Neural cell (in vitro differentiated cells): ENCODE measurements around the gene ADISSP. TPM values are rescaled to one million over a fixed set of nuclear protein-coding genes. Genes with fewer than 3 reads are reported as not detected.
A peak's percentile ranks its signal among the peaks of the same experiment; 100 is the strongest.

ENCODE experiments used
- H2AFZ ChIP-seq: fragments of 200-600, 300-800 bp; sonication (generic), shearing (Covaris generic); 2 replicates; pipeline ENCODE4 v1.6.0; 2014; ENCODE audit warnings: low read depth, mild to moderate bottlenecking, antibody characterized with exemption, low read length, moderate library complexity
- H3F3A ChIP-seq: fragments of 200-600 bp; shearing (Covaris generic); 2 replicates; pipeline ENCODE4 v1.6.1; 2016; ENCODE audit warnings: mild to moderate bottlenecking, moderate library complexity, mixed read lengths, antibody characterized with exemption, low read length; ENCODE audit not compliant: insufficient read depth, poor library complexity, severe bottlenecking
- H3K27ac ChIP-seq: fragments of 200-600, 300-800 bp; sonication (generic), shearing (Covaris generic); 2 replicates; pipeline ENCODE4 v1.5.1; 2014; ENCODE audit warnings: mild to moderate bottlenecking, low read length, moderate library complexity
- H3K27me3 ChIP-seq: fragments of 300-800, 200-600 bp; sonication (generic), shearing (Covaris generic); 2 replicates; pipeline ENCODE4 v1.6.0; 2014; ENCODE audit warnings: mild to moderate bottlenecking, low read depth, low read length, moderate library complexity; ENCODE audit not compliant: insufficient read depth
- H3K36me3 ChIP-seq: fragments of 300-800, 200-600 bp; sonication (generic), shearing (Covaris generic); 2 replicates; pipeline ENCODE4 v1.5.1; 2014; ENCODE audit warnings: mild to moderate bottlenecking, antibody characterized with exemption, low read length, moderate library complexity; ENCODE audit not compliant: insufficient read depth
- H3K4me2 ChIP-seq: fragments of 300-800, 200-600 bp; sonication (generic), shearing (Covaris generic); 2 replicates; pipeline ENCODE4 v1.6.0; 2014; ENCODE audit warnings: mild to moderate bottlenecking, low read length
- H3K4me3 ChIP-seq: fragments of 300-800, 200-600 bp; sonication (generic), shearing (Covaris generic); 2 replicates; pipeline ENCODE4 v1.5.1; 2014; ENCODE audit warnings: mild to moderate bottlenecking, low read length, moderate library complexity
- H3K79me2 ChIP-seq: fragments of 200-600 bp; shearing (Covaris generic); replicated peaks from 2 replicates; pipeline ENCODE4 v1.6.0; 2014; ENCODE audit warnings: mild to moderate bottlenecking, low read length, moderate library complexity; ENCODE audit not compliant: insufficient read depth
- H3K9ac ChIP-seq: fragments of 300-800, 200-600 bp; sonication (generic), shearing (Covaris generic); 2 replicates; pipeline ENCODE4 v1.6.1; 2016; ENCODE audit warnings: mild to moderate bottlenecking, low read length, mixed read lengths
- H3K9me2 ChIP-seq: fragments of 200-600 bp; shearing (Covaris generic); 2 replicates; pipeline ENCODE4 v1.6.1; 2016; ENCODE audit warnings: mild to moderate bottlenecking, low read length, mixed read lengths; ENCODE audit not compliant: insufficient read depth
- H3K9me3 ChIP-seq: fragments of 200-600, 300-800 bp; sonication (generic), shearing (Covaris generic); 2 replicates; pipeline ENCODE4 v1.6.1; 2016; ENCODE audit warnings: mild to moderate bottlenecking, mixed run types, low read length, moderate library complexity, mixed read lengths
- H4K20me1 ChIP-seq: fragments of 200-600 bp; shearing (Covaris generic); 2 replicates; pipeline ENCODE4 v1.6.1; 2016; ENCODE audit warnings: mild to moderate bottlenecking, mixed run types; ENCODE audit not compliant: insufficient read depth
- EP300 ChIP-seq: fragments of 450-650 bp; conservative IDR thresholded peaks from 2 replicates; pipeline ENCODE4 v1.6.1; 2014; ENCODE audit warnings: antibody characterized with exemption, mild to moderate bottlenecking, moderate library complexity; ENCODE audit not compliant: poor library complexity, severe bottlenecking
- EZH2 ChIP-seq: fragments of 200-600, 300-800 bp; shearing (Covaris generic), sonication (generic); IDR thresholded peaks from 2 replicates; pipeline ENCODE4 v1.6.1; 2014; ENCODE audit warnings: antibody characterized with exemption, low read length, borderline replicate concordance, mild to moderate bottlenecking; ENCODE audit not compliant: insufficient read depth, poor library complexity, severe bottlenecking
- MXI1 ChIP-seq: fragments of 450-650 bp; conservative IDR thresholded peaks from 2 replicates; pipeline ENCODE4 v1.6.1; 2014; ENCODE audit warnings: antibody characterized with exemption, mild to moderate bottlenecking; ENCODE audit not compliant: poor library complexity, severe bottlenecking
- POLR2AphosphoS5 ChIP-seq: IDR thresholded peaks from 2 replicates; pipeline ENCODE4 v1.6.1; 2012
- RAD21 ChIP-seq: fragments of 450-650 bp; conservative IDR thresholded peaks from 2 replicates; pipeline ENCODE4 v1.6.1; 2014; ENCODE audit warnings: antibody characterized with exemption, mild to moderate bottlenecking, moderate library complexity
- SMC3 ChIP-seq: fragments of 450-650 bp; conservative IDR thresholded peaks from 2 replicates; pipeline ENCODE4 v1.6.1; 2014; ENCODE audit warnings: antibody characterized with exemption, mild to moderate bottlenecking, moderate library complexity; ENCODE audit not compliant: poor library complexity
- TAF1 ChIP-seq: IDR thresholded peaks from 2 replicates; pipeline ENCODE4 v1.6.1; 2012; ENCODE audit warnings: low read depth
- polyA plus RNA-seq: library from polyadenylated mRNA; depleted of rRNA; stranded (reverse); fragments of >200 nt; gene quantifications from 2 replicates; pipeline ENCODE4 v1.2.3, GENCODE V29; 2014
- TF ChIP-seq, protein P1 (sequence below): IDR thresholded peaks from 2 replicates; pipeline ENCODE4 v1.6.1; 2012; ENCODE audit warnings: borderline replicate concordance
- TF ChIP-seq, protein P2 (sequence below): fragments of 450-650 bp; IDR thresholded peaks from 2 replicates; pipeline ENCODE4 v1.5.1; 2014; ENCODE audit warnings: antibody characterized with exemption, mild to moderate bottlenecking, moderate library complexity; ENCODE audit not compliant: poor library complexity, severe bottlenecking

ADISSP gene
- polyA plus RNA-seq, 1 donor from 2014 or later = 39.8 TPM

DNA sequence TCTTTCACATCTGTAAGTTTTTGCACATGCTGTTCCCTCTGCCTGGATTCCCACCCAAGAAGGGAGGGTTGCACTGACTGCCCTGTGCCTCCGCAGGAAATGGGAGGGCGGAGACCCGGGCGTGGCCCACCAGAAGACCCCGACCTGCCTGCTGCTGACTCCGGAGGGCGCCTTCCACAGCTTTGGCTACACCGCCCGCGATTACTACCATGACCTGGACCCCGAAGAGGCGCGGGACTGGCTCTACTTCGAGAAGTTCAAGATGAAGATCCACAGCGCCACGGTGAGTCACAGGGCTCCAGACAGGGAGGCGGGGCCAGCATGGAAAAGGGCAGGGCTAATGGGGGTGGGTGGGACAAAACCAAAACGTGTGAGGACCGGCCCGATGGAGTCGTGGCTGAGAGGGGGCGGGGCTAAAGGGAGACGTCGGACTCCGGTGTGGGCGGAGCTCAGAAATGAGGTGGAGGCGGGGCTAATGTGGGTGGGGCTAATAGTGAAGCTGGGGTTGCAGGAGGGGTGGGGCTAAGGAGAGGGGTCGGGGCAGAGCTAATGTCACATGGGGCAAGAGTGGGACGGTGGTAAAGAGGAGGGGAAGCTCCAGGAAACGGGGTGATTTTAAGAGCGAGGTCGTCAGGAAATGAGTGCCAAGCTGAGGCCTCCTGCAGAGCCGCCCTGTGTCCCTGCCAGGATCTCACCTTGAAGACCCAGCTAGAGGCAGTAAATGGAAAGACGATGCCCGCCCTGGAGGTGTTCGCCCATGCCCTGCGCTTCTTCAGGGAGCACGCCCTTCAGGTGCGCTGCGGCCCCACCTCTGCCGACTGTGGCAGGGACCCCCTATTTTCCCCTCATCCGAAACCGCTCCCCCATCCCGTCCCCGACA lies 22.5 kb downstream of the ADISSP start:
- Histone ChIP-seq H3K36me3 (no peaks in the 10 kb centered on the region), H3K4me2 (no peak overlapping the region), H4K20me1 (no peaks in the 10 kb centered on the region), H3K27me3 (peaks cover 40% of the 10 kb centered on the region), H3K27ac (no peak overlapping the region), H3K79me2 (no peaks in the 10 kb centered on the region), H3K9me2 (no peaks in the 10 kb centered on the region), H3K9ac (no peak overlapping the region), H3K4me3 (peak overlapping the region; percentile 37), H2AFZ (no peak overlapping the region), H3F3A (no peaks in the 10 kb centered on the region), H3K9me3 (no peaks in the 10 kb centered on the region)
- no peak for TF ChIP-seq EZH2
- TF ChIP-seq MXI1 = no peak
- TF ChIP-seq, protein P1, sequence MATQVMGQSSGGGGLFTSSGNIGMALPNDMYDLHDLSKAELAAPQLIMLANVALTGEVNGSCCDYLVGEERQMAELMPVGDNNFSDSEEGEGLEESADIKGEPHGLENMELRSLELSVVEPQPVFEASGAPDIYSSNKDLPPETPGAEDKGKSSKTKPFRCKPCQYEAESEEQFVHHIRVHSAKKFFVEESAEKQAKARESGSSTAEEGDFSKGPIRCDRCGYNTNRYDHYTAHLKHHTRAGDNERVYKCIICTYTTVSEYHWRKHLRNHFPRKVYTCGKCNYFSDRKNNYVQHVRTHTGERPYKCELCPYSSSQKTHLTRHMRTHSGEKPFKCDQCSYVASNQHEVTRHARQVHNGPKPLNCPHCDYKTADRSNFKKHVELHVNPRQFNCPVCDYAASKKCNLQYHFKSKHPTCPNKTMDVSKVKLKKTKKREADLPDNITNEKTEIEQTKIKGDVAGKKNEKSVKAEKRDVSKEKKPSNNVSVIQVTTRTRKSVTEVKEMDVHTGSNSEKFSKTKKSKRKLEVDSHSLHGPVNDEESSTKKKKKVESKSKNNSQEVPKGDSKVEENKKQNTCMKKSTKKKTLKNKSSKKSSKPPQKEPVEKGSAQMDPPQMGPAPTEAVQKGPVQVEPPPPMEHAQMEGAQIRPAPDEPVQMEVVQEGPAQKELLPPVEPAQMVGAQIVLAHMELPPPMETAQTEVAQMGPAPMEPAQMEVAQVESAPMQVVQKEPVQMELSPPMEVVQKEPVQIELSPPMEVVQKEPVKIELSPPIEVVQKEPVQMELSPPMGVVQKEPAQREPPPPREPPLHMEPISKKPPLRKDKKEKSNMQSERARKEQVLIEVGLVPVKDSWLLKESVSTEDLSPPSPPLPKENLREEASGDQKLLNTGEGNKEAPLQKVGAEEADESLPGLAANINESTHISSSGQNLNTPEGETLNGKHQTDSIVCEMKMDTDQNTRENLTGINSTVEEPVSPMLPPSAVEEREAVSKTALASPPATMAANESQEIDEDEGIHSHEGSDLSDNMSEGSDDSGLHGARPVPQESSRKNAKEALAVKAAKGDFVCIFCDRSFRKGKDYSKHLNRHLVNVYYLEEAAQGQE = no peak
- TF ChIP-seq TAF1 = no peak
- no peak for TF ChIP-seq SMC3
- no peak for TF ChIP-seq RAD21
- TF ChIP-seq EP300 = no peak
- TF ChIP-seq, protein P2, sequence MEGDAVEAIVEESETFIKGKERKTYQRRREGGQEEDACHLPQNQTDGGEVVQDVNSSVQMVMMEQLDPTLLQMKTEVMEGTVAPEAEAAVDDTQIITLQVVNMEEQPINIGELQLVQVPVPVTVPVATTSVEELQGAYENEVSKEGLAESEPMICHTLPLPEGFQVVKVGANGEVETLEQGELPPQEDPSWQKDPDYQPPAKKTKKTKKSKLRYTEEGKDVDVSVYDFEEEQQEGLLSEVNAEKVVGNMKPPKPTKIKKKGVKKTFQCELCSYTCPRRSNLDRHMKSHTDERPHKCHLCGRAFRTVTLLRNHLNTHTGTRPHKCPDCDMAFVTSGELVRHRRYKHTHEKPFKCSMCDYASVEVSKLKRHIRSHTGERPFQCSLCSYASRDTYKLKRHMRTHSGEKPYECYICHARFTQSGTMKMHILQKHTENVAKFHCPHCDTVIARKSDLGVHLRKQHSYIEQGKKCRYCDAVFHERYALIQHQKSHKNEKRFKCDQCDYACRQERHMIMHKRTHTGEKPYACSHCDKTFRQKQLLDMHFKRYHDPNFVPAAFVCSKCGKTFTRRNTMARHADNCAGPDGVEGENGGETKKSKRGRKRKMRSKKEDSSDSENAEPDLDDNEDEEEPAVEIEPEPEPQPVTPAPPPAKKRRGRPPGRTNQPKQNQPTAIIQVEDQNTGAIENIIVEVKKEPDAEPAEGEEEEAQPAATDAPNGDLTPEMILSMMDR = no peak
- no peak for TF ChIP-seq POLR2AphosphoS5

DNA sequence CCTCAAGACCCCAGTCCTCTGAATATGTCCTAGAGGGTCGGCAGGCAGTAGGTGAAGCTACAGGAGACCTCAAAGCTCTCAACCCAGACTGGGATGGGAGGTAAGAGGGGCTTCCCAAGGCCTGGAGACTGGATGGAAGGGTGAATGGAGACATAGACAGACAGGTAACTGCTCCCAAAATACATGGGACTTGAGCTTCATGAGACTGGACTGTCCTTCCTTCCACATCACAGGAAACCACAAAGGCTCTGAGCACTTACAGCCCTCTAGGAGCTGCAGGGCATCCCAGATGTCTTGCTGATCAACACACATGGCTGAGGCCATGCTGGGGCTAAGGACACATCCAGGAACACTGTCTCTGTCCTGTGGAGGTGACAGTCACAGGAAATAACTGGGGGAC lies 23.5 kb downstream of the ADISSP start:
- Histone ChIP-seq H4K20me1 (no peaks in the 10 kb centered on the region), H3F3A (no peaks in the 10 kb centered on the region), H3K9me3 (no peaks in the 10 kb centered on the region), H3K27ac (no peak overlapping the region), H3K4me3 (no peak overlapping the region), H3K27me3 (peaks cover 30% of the 10 kb centered on the region), H3K36me3 (no peaks in the 10 kb centered on the region), H3K9me2 (no peaks in the 10 kb centered on the region), H2AFZ (no peak overlapping the region), H3K4me2 (no peak overlapping the region), H3K9ac (no peak overlapping the region), H3K79me2 (no peaks in the 10 kb centered on the region)
- TF ChIP-seq SMC3 (no peak), RAD21 (no peak), POLR2AphosphoS5 (no peak), TAF1 (no peak), EZH2 (no peak), MXI1 (no peak), EP300 (no peak)
- TF ChIP-seq, protein P1 = no peak
- TF ChIP-seq, protein P2 = no peak
